Measurements from ENCODE around the gene TMEM145. TPM values are rescaled to one million over a fixed set of nuclear protein-coding genes. Genes with fewer than 3 reads are reported as not detected.

TMEM145 gene
- total and polyA plus RNA-seq, 2 donors from 2014 or later, result not detected

DNA sequence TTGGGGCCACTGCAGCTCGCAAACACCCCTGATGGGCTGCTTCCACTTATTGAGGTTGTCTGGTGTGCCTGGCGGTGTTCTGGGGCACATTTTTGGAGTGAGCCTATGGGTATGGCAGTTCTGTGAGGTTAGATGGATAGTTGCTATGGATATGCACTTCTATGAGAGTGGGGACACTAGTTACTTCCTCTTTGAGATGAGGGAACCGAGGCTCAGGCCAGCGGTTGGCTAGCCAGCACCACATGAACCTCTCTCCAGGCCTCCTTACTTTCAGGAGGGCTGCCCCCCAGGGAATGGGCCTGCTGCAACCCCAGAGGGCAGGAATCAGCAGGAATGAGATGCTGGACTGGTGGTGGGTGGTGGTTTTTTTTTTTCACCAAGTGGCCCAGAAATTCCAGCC lies 24.7 kb upstream of the TMEM145 start:
- Histone ChIP-seq H3K9me3 (ENCODE audit: control insufficient read depth in 2 of 3, insufficient read depth in 1 of 3, low read length in 3 of 3) (no peaks in the 10 kb centered on the region), H3K4me1 (ENCODE audit: control insufficient read depth in 2 of 3, insufficient read depth in 2 of 3, low read depth in 1 of 3, low read length in 3 of 3) (peaks cover 4 to 22% (median 18%) of the 10 kb centered on the region in 3 donors), H3K4me3 (ENCODE audit: low read length in 3 of 3) (no peak overlapping the region), H3K27me3 (ENCODE audit: control insufficient read depth, insufficient read depth, low read length) (no peaks in the 10 kb centered on the region), H3K27ac (ENCODE audit: low read depth in 2 of 2, low read length in 2 of 2) (no peak overlapping the region), H3K36me3 (ENCODE audit: control insufficient read depth in 2 of 3, insufficient read depth in 3 of 3, low read length in 3 of 3) (peaks cover 0 to 27% (median 12%) of the 10 kb centered on the region in 3 donors), H3K9ac (ENCODE audit: low read length in 3 of 3) (no peak overlapping the region)
- intact Hi-C loops (cut with DNase I), result no loop called here
- DNase-seq, result peak in 1 of 5 donors; percentile 32
- no peak for FAIRE-seq
- TF ChIP-seq, protein P1, sequence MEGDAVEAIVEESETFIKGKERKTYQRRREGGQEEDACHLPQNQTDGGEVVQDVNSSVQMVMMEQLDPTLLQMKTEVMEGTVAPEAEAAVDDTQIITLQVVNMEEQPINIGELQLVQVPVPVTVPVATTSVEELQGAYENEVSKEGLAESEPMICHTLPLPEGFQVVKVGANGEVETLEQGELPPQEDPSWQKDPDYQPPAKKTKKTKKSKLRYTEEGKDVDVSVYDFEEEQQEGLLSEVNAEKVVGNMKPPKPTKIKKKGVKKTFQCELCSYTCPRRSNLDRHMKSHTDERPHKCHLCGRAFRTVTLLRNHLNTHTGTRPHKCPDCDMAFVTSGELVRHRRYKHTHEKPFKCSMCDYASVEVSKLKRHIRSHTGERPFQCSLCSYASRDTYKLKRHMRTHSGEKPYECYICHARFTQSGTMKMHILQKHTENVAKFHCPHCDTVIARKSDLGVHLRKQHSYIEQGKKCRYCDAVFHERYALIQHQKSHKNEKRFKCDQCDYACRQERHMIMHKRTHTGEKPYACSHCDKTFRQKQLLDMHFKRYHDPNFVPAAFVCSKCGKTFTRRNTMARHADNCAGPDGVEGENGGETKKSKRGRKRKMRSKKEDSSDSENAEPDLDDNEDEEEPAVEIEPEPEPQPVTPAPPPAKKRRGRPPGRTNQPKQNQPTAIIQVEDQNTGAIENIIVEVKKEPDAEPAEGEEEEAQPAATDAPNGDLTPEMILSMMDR (IDR thresholded peaks at IDR 0.05; ENCODE audit: borderline replicate concordance, extremely low read depth, insufficient read depth), result no peak

DNA sequence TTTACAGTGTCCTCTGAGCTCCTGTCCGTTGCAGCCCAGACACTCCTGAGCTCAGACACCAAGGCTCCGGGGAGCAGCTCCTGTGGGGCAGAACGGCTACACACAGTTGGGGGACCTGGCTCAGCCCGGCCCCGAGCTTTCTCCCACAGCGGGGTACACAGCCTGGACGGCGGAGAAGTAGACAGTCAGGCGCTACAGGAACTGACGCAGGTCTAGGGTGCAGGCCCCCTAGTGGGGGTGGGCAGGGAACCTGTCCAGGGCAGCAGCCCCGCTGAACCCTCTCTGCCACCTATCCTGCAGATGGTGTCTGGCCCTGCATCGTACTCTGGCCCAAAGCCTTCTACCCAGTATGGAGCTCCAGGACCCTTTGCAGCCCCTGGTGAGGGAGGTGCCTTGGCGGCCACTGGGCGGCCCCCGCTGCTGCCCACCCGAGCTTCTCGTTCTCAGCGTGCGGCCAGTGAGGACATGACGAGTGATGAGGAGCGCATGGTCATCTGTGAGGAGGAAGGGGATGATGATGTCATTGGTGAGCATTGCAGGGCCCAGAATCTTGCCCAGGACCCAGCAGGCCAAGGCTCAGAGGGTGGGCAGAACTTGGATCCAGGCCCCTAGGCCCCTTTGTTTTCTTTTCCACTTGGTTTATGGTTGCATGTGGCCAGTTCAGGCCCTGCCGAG lies 24.1 kb upstream of the TMEM145 start:
- Histone ChIP-seq H3K9ac (ENCODE audit: low read length in 3 of 3) (no peak overlapping the region), H3K27me3 (ENCODE audit: control insufficient read depth, insufficient read depth, low read length) (no peaks in the 10 kb centered on the region), H3K27ac (ENCODE audit: low read depth in 2 of 2, low read length in 2 of 2) (no peak overlapping the region), H3K9me3 (ENCODE audit: control insufficient read depth in 2 of 3, insufficient read depth in 1 of 3, low read length in 3 of 3) (no peaks in the 10 kb centered on the region), H3K36me3 (ENCODE audit: control insufficient read depth in 2 of 3, insufficient read depth in 3 of 3, low read length in 3 of 3) (peaks cover 0 to 27% (median 12%) of the 10 kb centered on the region in 3 donors), H3K4me1 (ENCODE audit: control insufficient read depth in 2 of 3, insufficient read depth in 2 of 3, low read depth in 1 of 3, low read length in 3 of 3) (peaks cover 4 to 21% (median 18%) of the 10 kb centered on the region in 3 donors), H3K4me3 (ENCODE audit: low read length in 3 of 3) (no peak overlapping the region)
- TF ChIP-seq, protein P1 (IDR thresholded peaks at IDR 0.05; ENCODE audit: borderline replicate concordance, extremely low read depth, insufficient read depth), result no peak
- FAIRE-seq (no peak), DNase-seq (peak in 1 of 5 donors; percentile 79)
- intact Hi-C loops (cut with DNase I), result no loop called here

DNA sequence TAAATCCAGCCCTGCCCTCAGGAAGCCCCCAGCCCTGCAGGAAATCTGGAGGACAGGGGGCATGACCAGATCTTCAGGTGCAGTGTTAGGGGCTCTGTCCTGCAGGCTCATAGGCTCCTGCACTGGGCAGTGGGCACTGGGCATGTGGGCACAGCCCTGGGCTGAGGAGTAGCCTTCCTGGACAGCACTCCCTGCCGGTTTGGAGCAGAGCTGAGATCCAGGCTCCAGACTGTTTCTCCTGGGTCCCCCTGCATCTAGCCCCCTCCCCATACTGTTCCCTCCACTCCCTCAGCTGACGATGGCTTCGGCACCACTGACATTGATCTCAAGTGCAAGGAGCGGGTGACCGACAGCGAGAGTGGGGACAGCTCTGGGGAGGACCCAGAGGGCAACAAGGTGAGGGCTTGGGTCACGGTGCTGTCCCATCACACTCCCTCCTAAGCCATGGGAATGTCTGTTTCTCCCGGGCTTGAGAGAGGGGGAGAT lies 23.5 kb upstream of the TMEM145 start:
- intact Hi-C loops (cut with DNase I), result no loop called here
- H3K9me3 ChIP-seq (ENCODE audit: control insufficient read depth in 2 of 3, insufficient read depth in 1 of 3, low read length in 3 of 3), result no peaks in the 10 kb centered on the region
- DNase-seq, result peak in 1 of 5 donors; percentile 65
- no peak overlapping the region for H3K4me3 ChIP-seq (ENCODE audit: low read length in 3 of 3)
- FAIRE-seq, result no peak
- peaks cover 0 to 32% (median 12%) of the 10 kb centered on the region in 3 donors for H3K36me3 ChIP-seq (ENCODE audit: control insufficient read depth in 2 of 3, insufficient read depth in 3 of 3, low read length in 3 of 3)
- no peak overlapping the region for H3K9ac ChIP-seq (ENCODE audit: low read length in 3 of 3)
- TF ChIP-seq, protein P1 (IDR thresholded peaks at IDR 0.05; ENCODE audit: borderline replicate concordance, extremely low read depth, insufficient read depth), result no peak
- H3K27ac ChIP-seq (ENCODE audit: low read depth in 2 of 2, low read length in 2 of 2), result no peak overlapping the region
- H3K4me1 ChIP-seq (ENCODE audit: control insufficient read depth in 2 of 3, insufficient read depth in 2 of 3, low read depth in 1 of 3, low read length in 3 of 3), result peaks cover 4 to 21% (median 18%) of the 10 kb centered on the region in 3 donors
- no peaks in the 10 kb centered on the region for H3K27me3 ChIP-seq (ENCODE audit: control insufficient read depth, insufficient read depth, low read length)

All from kidney (tissue), 14 donors.